Upper lobe of left lung (tissue), 4 donors: Measurements from ENCODE around the gene PRKG1.

ENCODE experiments used
- CTCF ChIP-seq, 6 experiments: fragments of 450-650 bp in 4 of 6; fragments of 200-600 bp in 2 of 6; sonication (generic) in 2 of 6; IDR thresholded peaks; one replicate each; pipeline ENCODE4 v1.5.1; 2016 to 2019; ENCODE audit warnings: antibody characterized with exemption in 6 of 6
- POLR2A ChIP-seq, 4 donors: fragments of 450-650 bp; IDR thresholded peaks; one replicate each; pipeline ENCODE4 v1.5.1; 2016 to 2017; ENCODE audit warnings: antibody characterized with exemption in 4 of 4, mild to moderate bottlenecking in 2 of 4

DNA sequence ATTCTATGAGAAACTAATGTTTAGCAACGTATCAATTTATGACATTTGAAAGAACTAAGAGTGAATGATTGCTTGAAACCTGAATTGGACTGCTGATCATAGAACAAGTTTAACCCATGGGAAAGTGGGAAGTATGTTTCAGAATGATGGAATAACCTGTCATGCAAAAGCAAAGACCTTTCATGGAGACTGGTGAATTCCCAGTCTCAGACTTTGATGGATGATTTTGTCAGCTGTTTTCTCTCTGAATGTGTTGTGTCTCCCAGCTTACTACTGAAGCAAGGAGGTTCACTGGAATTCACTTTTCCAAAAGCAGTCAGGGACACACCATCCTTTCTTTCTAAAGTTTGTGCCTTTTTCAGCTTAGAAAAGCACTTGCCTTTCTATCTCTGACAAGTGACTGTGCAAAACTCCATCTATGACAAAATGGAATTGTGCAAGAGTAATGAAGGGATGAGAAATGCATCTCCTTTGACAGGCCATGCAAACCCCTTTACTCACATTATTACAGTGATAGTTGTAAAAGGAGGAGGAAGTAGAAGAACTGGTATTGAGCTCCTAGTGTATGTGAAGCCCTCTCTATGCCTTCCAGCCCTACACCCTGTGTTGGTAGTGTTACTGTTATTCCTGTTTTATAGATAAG is 176.1 kb downstream of the PRKG1 start:
- no peak for TF ChIP-seq CTCF (IDR thresholded peaks at IDR 0.05)
- no peak for TF ChIP-seq POLR2A (IDR thresholded peaks at IDR 0.05)
